Nephron progenitor cell (in vitro differentiated cells): Measurements from ENCODE around the gene CLEC2D.
"Not testable (repeated sequence)": the region's sequence is repeated elsewhere in the genome, so short reads cannot be mapped to it uniquely, and the experiment has no call there.

Experiments
- DNase-seq: peaks from one replicate; pipeline ENCODE4 v3.0.0; 2021
- H3K27ac Mint-ChIP-seq: 2 replicates; pipeline ENCODE4 v1.8.0; 2021; ENCODE audit warnings: mild to moderate bottlenecking, moderate library complexity, mixed read lengths
- H3K27me3 Mint-ChIP-seq: 2 replicates; pipeline ENCODE4 v1.8.0; 2021; ENCODE audit warnings: mild to moderate bottlenecking, low read depth, mixed read lengths; ENCODE audit not compliant: poor library complexity
- H3K36me3 Mint-ChIP-seq: 2 replicates; pipeline ENCODE4 v1.8.0; 2021; ENCODE audit warnings: low read depth, mixed read lengths
- H3K4me1 Mint-ChIP-seq: 2 replicates; pipeline ENCODE4 v1.8.0; 2021; ENCODE audit warnings: mixed read lengths
- H3K4me3 Mint-ChIP-seq: 2 replicates; pipeline ENCODE4 v1.8.0; 2021; ENCODE audit warnings: mild to moderate bottlenecking, moderate library complexity, mixed read lengths
- H3K9me3 Mint-ChIP-seq: 2 replicates; pipeline ENCODE4 v1.8.0; 2021; ENCODE audit warnings: mild to moderate bottlenecking, moderate library complexity, mixed read lengths
- CTCF ChIP-seq: fragments of 200-600 bp; sonication (generic); IDR thresholded peaks from 2 replicates; pipeline ENCODE4 v1.5.0; 2021; ENCODE audit warnings: antibody characterized with exemption

Gene CLEC2D

GRCh38 chr12:9702255-9702654, 32.7 kb downstream of the CLEC2D start:
- Mint-ChIP-seq H3K27ac (no peak overlapping the region), H3K9me3 (peaks cover 45% of the 10 kb centered on the region), H3K4me3 (no peak overlapping the region), H3K27me3 (peaks cover 8% of the 10 kb centered on the region), H3K36me3 (peaks cover 13% of the 10 kb centered on the region), H3K4me1 (no peaks in the 10 kb centered on the region)
- TF ChIP-seq CTCF = no peak
- no peak for DNase-seq

- DNase-seq, H3K4me1 Mint-ChIP-seq, H3K4me3 Mint-ChIP-seq, H3K36me3 Mint-ChIP-seq, H3K27ac Mint-ChIP-seq, H3K27me3 Mint-ChIP-seq: not testable (repeated sequence)
- peaks cover 27% of the 10 kb centered on the region for H3K9me3 Mint-ChIP-seq
Observed at GRCh38 chr12:9704561-9704960, 35.0 kb downstream of the CLEC2D start.

GRCh38 chr12:9706086-9706685, 36.7 kb downstream of the CLEC2D start:
- Mint-ChIP-seq H3K4me3 (no peak overlapping the region), H3K27me3 (peaks cover 8% of the 10 kb centered on the region), H3K9me3 (peaks cover 27% of the 10 kb centered on the region), H3K36me3 (no peaks in the 10 kb centered on the region), H3K27ac (no peak overlapping the region), H3K4me1 (no peaks in the 10 kb centered on the region)
- no peak for TF ChIP-seq CTCF
- DNase-seq = no peak

GRCh38 chr12:9707356-9707755, 37.8 kb downstream of the CLEC2D start:
- H3K4me3 Mint-ChIP-seq = no peak overlapping the region
- peaks cover 20% of the 10 kb centered on the region for H3K9me3 Mint-ChIP-seq
- H3K27me3 Mint-ChIP-seq = peaks cover 5% of the 10 kb centered on the region
- no peak overlapping the region for H3K27ac Mint-ChIP-seq
- no peaks in the 10 kb centered on the region for H3K36me3 Mint-ChIP-seq
- no peak for TF ChIP-seq CTCF
- no peak for DNase-seq
- H3K4me1 Mint-ChIP-seq = no peaks in the 10 kb centered on the region

GRCh38 chr12:9707864-9708808, 38.6 kb downstream of the CLEC2D start:
- Mint-ChIP-seq H3K36me3 (no peaks in the 10 kb centered on the region), H3K4me3 (no peak overlapping the region), H3K9me3 (peaks cover 14% of the 10 kb centered on the region), H3K4me1 (no peaks in the 10 kb centered on the region), H3K27ac (no peak overlapping the region), H3K27me3 (peaks cover 5% of the 10 kb centered on the region)
- DNase-seq = peak; percentile 49
- peak; percentile 76 for TF ChIP-seq CTCF

- no peak overlapping the region for H3K27ac Mint-ChIP-seq
- H3K27me3 Mint-ChIP-seq = peaks cover 2% of the 10 kb centered on the region
- TF ChIP-seq CTCF = no peak
- no peaks in the 10 kb centered on the region for H3K36me3 Mint-ChIP-seq
- H3K4me1 Mint-ChIP-seq = peaks cover 5% of the 10 kb centered on the region
- H3K9me3 Mint-ChIP-seq = peaks cover 14% of the 10 kb centered on the region
- no peak overlapping the region for H3K4me3 Mint-ChIP-seq
- DNase-seq = no peak
Observed at GRCh38 chr12:9708853-9709252, 39.3 kb downstream of the CLEC2D start.
